SIG-M5 treated with dmso at 0.1 percent for 504 hours (cell line): ENCODE data around the gene OR10D3.
"Not testable (repeated sequence)": the region's sequence is repeated elsewhere in the genome, so short reads cannot be mapped to it uniquely, and the experiment has no call there.

ENCODE experiments used
- DNase-seq: peaks from one replicate; lab custom pipeline; 2025; ENCODE audit not compliant: unreplicated experiment; lab: John Stamatoyannopoulos, UW

Gene OR10D3, protein sequence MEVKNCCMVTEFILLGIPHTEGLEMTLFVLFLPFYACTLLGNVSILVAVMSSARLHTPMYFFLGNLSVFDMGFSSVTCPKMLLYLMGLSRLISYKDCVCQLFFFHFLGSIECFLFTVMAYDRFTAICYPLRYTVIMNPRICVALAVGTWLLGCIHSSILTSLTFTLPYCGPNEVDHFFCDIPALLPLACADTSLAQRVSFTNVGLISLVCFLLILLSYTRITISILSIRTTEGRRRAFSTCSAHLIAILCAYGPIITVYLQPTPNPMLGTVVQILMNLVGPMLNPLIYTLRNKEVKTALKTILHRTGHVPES

DNA sequence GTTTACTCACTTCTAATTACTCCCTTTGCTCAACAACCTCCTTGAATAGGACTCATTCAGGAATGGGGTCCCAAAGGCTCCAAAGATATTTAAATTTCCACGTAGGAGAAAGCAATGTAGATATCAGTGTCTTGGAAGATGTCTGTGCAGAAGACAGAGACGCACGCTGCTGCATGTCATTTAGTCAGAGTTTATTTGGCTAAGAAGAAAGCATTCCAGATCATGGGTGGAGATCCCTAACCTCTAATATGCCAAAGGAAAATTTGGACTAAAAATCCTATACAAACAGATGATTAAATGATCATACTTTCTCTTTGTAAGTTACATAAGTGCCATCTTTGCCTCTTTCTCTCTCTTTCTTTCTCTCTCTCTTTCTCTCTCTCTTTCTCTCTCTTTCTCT, at the start of gene OR10D3:
TSS of gene OR10D3 (plus strand) at position 278 of the 400 bp plus-strand sequence. CDS start 1,925 bp downstream, outside the sequence.
- no peak for DNase-seq

DNA sequence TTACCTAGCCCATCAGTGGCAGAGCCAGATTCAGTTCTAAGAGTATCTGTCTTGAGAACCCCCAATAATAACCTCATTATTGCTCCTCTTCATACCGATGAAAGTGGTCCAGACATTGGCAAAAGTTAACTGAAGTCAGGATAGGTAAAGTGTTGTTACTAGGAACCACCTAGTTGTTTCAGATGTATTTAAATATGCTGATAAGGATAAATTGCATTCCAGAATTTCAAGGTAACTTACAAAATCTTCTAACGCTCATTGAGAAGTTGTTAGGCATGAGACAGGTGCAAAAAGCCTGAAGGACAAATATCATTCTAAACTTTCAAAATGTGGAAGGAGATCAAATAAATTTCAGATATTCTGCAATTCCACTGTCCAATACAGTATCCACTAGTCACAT, 40.1 kb upstream of the OR10D3 start:
- no peak for DNase-seq

DNA sequence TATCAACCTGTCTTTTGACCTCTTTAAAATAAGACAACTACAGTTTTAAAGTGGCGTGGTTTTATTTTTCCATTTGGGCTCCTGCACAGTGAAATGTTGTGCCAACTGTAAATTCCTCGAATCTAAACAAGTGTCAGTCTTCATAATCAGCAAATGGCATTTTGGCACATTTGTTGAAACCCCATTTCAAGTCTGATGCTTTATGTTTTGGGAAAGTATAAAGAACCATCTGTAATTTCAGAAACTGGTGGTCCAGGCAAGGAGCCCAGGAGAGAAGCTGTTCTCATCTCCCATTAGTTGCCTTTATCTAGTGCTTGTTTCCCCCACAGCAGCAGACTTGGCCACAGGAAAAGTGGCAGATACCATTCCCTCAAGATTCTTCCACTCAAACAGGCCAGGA, 35.2 kb upstream of the OR10D3 start:
- DNase-seq = no peak

DNA sequence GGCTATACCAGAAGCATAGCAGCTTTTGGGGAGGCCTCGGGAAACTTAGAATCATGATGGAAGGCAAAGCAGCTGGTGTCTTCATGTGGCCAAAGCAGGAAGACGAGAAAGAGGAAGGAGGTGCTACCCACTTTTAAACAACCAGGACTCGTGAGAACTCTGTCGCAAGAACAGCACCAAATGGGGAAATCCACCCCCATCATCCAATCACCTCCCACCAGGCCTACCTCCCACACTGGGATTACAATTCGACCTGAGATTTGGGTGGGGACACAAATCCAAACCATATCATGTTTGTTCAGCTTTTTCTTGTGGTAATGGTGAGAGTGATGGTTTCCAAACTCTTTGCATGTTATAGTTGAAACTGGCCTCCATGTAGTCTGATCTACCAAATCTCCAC, 32.5 kb upstream of the OR10D3 start:
- peak; percentile 10 for DNase-seq

DNA sequence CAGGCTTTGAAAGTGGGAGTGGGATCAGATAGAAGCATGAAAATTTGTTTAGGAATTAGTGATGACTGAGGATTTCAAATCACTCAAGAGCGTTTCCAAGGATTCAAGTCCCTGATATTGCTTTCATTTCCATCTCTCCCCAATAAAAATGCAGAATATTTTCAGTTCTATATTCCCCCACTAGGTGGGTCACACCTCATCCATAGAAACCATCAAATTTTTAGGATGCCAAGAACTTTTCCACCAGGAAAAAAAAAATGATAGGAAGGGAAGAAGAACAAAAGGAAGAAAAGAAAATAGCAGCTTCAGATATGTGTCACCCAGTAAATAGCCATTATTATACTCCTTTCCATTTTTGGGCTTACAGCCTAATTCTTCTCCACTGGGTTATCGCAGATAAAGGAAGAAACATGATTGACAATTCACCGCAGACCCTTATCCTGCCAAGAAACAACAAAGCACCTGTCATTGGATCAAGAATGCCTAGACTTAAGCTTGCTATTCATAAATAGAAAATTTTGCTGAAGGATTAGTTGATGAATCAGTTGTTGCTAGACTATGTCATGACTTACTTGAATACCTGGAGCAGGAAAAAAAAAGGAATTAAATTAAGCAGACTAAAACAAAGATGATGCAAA, 30.3 kb upstream of the OR10D3 start:
- DNase-seq = no peak

DNA sequence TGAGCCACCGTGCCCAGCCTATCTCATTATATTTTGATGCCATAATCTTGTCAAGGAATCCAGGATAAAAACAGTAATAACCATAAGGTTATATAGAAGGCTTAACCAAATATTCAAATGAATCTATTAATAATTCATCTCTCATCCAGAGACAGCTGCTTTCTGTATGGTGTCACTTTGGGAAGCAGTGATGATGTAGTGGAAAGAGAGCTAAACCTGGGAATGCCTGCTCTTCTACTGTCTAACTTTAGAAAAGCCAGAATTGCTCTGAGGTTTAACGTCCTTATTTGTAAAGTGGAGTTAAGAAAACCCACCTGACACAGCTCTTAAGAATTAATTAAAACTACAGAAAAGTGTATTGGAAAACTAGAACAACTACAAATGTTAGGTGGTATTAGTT, 29.3 kb upstream of the OR10D3 start:
- DNase-seq = no peak

DNA sequence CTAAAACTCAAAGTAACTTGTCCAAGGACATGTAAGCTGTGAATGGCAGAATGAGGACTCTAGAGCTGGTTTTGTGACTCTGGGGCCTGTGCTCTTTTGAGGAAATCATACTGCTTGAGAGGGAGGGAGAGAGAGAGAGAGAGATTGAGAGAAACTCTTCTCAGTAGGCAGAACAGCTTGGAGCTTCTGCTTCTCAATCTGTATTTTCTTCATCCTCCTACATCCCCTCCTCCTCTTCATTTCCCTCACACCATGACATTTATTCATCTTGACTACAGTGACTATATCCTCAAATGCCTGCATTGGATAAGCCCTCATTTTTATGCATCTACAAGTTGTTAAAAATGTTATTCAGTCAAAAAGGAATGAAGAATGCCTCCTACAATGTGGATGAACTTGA, 23.7 kb upstream of the OR10D3 start:
- DNase-seq = no peak

DNA sequence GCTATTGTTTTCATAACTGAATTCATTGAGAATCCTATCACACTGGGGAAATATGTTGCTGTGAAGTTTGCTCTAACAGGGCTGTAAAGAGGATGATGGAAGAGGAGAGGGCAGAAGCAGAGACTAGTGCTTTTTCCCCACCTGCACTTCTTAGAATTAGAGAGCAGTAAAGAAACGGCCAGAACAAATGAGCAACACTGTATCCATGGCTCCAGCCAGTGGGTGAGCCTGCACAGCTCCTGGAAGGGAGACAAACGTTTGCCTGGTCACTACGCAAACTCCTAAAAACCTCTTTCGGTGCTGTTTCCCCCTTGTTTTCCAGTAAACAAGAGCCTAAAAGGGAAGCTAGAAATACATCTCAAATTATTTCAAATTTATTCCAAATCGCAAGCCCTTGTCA, 22.2 kb upstream of the OR10D3 start:
- no peak for DNase-seq

DNA sequence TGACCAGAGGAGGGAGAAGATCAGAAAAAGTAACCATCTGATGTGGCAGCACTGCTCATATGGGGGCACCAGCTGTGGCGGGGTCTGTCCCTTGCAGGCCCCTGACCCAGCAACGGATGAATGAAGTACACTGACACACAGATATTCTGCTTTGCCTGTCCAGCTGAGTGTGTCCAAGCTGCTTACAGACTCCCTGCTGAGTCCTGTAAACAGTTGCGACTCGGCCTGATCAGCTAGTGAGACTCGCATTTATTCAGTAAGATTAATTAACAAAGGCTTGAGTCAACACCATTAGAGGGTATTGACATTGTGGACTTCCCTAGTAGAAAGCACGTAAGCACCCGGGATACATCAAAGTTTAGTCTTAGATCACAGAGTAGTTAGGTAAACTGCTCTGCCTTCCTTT, 15.3 kb upstream of the OR10D3 start:
- no peak for DNase-seq

DNA sequence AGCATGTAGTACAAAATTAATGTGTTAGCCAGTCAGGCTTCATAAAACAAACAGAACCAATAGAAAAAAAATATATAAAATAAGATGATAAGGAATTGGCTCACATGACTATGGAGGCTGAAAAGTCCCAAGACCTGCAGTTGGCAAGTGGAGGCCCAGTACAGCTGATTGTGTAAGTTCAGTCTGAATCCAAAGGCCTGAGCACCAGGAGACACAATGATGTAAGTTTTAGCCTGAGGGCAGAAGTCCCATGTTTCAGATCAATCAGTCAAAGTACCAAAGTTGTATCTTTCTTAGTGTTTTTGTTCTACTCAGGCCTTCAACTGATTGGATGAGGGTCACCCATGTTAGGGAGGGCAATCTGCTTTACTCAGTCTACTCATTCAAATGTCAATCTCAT, 14.3 kb upstream of the OR10D3 start:
- no peak for DNase-seq

DNA sequence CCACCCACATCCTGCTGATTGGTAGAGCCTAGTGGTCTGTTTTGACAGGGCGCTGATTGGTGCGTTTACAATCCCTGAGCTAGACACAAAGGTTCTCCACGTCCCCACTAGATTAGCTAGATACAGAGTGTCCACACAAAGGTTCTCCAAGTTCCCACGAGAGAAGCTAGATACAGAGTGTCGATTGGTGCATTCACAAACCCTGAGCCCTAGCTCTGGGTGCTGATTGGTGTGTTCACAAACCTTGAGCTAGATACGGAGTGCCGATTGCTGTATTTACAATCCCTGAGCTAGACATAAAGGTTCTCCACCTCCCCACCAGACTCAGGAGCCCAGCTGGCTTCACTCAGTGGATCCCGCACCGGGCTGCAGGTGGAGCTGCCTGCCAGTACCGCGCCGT, 12.8 kb upstream of the OR10D3 start:
- DNase-seq = not testable (repeated sequence)

DNA sequence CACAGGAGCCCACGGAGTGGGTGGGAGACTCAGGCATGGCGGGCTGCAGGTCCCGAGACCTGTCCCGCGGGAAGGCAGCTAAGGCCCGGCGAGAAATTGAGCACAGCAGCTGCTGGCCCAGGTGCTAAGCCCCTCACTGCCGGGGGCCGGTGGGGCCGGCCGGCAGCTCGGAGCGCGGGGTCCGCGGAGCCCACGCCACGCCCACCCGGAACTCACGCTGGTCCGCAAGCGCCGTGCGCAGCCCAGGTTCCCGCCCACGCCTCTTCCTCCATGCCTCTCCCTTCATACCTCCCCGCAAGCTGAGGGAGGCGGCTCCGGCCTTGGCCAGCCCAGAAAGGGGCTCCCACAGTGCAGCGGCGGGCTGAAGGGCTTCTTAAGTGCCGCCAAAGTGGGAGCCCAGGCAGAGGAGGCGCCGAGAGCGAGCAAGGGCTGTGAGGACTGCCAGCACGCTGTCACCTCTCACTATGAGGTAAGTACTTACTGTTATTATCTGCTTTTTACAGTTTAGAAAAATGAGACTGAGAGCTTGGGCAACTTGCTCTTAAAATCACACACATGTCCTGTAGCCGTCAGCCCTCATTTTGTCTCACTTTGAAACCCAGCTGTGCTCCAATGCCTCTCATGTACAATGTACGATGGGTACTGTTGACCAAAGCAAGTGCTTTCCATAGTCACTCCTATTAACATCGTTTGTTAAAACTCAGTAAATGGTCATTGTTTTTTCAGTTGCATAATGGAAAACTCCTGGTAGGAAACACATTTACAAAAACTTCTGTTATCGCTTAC, 12.2 kb upstream of the OR10D3 start:
- DNase-seq = no peak

DNA sequence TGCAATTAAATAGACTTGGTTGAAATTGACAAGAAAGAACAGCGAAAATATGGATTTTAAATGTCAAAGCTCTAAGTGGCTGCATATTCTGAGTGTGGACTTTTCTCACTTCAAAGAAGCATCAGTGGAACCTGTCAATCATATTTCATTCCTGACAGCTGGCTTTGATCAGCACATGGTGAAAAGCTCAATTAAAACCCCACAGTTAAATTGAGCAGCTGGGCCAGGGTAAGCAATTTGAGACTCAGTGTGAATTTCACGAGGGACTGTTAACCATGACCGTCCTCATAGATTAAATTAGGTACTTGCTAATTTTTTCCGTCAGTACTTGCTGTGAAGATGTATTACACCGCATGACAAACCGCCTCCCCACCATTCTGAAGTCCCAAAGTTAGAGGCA, 11.0 kb upstream of the OR10D3 start:
- DNase-seq = no peak

DNA sequence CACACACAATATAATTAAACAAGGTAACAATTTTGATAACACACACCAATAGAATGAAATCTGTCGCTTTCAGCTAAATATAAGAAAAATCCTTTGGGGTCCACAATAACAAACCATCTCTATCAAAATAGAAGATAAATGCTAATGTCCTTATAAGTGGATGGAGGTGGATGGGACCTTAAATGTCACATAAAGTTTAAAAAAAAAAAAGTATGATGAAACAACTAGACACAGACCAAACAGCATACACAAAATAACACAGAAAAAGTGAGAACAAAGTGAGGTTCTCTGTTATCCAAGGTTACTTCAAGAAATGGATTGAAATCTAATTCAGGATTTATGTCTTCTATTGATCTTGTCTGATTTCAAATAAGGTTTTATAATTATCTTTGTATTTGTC, 10.5 kb upstream of the OR10D3 start:
- DNase-seq = no peak

DNA sequence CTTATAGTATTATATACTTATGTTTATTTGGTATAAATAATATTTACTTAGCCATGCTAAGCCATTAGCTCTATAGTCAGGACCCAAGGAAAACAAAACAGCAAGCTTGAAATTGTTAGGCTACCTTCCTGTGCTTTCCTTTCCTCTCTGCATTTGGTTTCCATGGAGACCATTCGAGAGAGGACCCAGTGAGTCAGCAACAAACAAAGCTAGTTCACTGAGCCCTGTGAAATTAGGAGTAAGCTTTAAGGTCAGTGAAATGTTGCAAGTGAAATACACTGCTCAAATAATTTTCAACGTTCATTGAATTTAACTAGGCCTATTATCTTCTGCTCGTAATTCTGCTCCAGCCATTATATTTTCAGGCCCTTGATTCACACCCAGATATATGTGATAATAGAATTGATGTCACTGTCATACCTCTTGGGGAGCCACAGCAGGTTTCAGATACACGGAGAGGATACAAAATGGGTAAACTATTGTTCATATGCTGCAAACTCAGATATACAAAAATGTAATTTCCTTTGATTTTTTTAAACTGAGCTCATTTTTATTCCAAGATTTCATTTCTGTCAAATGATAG, 9.1 kb upstream of the OR10D3 start:
- no peak for DNase-seq

DNA sequence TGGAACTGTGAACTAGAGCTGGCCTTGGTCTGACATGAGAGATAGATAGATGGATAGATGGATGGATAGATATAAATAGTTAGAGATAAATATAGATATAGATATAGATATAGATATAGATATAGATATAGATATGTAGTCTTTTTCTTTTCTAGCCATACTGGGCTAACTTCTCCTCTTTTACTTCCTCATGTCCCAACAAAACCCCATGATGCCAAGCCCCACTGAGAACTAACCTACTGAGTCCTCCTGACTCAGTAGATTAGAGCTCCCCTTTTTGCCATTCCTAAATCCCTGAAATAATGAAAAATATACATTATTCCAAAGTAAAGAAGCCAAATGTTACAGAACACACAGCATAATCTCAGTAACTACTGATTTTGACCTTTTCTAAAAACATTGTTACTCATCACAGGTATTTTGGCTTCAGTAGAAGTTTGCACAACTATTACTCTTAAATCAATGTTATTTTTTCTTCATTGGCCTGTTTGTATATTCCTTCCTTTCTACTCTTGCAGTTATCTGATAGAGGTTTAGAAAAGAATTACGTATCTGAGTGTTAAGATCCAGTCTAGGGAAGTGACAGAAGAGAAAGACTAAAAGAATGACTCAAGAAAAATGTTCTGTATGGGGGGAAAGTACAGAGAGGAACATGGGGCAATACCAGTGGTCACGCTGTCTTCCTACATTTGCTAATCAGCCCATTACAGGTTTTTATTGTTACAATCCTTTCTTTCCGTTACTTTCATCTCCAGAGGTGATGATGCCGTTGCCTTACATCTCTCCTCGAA, 6.0 kb upstream of the OR10D3 start:
- no peak for DNase-seq

DNA sequence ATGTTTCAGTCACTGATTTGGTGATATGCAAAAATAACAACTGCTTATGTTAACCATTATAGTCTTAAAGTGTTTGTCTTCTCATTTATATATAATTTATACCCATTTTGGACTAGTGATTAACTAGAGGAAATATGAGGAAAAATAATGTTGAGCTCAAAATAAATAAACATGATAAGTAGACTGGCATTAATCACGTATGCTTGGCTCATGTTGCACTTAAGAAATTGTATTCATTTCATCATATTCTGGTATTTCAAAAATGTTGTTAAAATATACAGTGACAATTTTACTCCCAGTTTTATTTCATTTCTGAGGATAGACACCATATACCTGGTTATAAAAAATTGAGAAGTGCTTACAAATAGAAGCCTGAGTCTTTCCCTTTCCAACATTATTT, 3.8 kb upstream of the OR10D3 start:
- no peak for DNase-seq

DNA sequence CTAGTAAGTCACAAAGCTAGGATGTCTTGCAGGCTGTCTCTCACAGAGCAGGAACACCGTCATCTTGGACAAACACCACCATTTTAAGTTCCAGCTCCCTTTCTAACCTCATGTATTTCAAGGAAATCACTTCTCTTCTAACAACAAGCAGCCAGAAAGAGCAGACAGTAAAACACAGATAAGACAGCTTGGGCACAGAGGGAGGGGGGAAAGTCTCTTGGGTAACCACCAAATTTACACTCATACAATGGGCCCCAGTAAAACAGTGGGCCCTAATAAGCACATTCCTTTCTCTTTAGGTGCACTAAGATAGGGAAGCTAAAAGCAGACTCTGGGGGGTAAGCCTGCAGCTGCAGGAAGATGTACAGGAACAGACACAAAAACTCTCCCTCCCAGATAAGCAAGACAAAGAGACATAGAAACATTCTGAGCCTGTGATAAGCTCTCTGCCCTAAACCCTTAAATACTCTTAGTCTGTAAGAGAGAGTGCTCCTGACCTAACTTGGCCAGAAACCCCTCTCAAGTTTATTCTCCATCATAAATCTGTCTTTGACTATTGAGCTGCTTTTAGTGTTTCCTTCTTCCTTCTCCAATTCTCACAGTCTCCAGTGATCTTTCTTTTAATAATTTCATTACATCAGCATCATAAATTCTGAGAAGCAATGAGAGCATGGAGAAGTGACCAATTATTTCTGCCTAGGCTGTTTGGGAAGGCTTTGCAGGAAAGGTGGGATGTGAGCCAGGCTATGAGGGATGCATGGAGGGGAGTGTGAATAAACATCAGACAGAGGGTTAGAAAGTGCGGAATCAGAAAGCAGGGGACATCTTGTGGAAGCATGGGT, 7.4 kb downstream of the OR10D3 start:
- DNase-seq = no peak

DNA sequence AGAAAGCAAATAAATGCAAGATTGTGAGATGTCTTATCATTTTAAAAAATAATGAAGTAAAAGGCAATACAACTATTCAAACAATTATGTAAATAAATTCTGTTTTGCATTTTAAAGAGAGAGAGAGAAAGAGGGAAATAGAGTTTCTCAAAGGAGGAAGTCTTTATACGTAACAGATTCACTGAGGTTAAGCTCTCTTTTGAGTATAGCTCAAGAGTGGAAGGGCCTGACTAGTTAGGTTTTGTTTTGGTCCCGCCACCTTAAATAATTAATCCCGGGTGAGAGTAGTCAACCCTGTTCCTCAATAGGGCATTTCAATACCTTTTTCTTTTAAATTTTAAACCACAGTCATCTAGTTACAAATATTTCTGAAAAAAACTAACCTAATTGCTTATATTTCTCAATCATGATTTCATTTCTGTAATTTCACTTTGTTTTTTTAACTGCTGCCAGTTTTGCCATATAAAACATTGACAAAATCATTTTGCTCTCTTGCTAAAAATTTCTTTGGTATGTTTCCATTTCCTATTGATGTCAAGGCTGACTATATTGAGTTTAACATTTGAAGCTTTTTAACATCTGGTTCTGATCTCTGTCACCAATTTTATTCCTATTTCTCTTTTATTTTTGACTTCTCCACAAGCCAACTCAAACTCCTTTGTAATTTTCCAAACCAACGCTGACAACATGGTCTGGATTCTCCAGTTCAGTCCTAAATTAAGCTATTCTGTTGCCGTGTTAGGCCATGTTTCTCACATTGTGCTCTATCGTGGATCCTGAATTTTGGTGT, 10.3 kb downstream of the OR10D3 start:
- no peak for DNase-seq
